ENCODE data around the gene CXCR3. TPM values are rescaled to one million over a fixed set of nuclear protein-coding genes. Genes with fewer than 3 reads are reported as not detected.

Gene CXCR3
- total and polyA plus RNA-seq, 4 donors = not detected

DNA sequence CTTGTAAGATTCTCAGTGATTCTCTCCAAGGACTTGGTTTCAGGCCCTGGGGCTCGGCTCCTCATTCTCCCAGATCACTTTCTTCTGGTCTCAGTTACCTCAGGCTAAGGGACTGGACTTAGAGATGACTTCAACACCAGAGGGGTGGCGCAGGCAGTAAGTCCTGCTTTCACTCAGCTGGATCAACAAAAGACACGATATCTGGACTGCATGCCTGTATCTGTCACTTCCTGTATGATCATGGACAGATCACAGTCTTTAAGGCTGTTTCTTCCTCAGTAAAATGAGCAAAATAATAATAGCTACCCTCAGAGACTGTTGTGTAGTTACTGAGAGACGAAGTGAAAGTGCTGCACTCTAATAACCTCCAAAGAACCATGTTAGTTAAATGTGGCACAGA lies 19.5 kb upstream of the CXCR3 start:
- WGBS (ENCODE audit: insufficient coverage) = 72% methylated on average over 3 of the region's 4 CpGs
- Histone ChIP-seq H3K27ac (ENCODE audit: low read depth, low read length) (no peak overlapping the region), H3K36me3 (ENCODE audit: control insufficient read depth, insufficient read depth, low read length) (no peaks in the 10 kb centered on the region), H3K4me3 (ENCODE audit: low read depth, low read length) (no peak overlapping the region), H3K9me3 (ENCODE audit: control insufficient read depth, insufficient read depth, low read length) (no peaks in the 10 kb centered on the region), H3K4me1 (ENCODE audit: control insufficient read depth, insufficient read depth, low read length) (peaks cover 5% of the 10 kb centered on the region), H3K27me3 (ENCODE audit: control insufficient read depth, insufficient read depth, low read length) (no peaks in the 10 kb centered on the region)
- DNase-seq (ENCODE audit: low read depth in 4 of 6, low spot score in 6 of 6) = no peak

DNA sequence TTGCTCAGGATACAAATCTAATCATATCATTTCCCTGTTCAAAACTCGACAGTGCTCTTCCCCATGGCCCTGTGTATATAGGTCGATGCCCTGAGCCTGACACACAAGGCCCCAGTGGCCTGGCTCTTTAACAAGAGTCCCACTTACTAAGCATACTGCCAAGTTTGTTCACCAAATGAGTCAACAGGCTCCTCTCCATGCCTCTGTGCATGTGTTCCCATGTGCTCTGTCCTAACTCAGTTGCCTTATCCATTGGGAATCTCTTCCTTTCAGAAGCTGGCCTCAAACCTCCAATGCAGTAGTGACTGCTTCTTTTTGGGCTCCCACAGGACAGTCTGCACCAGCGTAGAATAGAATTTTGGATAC lies 18.9 kb upstream of the CXCR3 start:
- WGBS (ENCODE audit: insufficient coverage) = 73% methylated on average over 3 of the region's 3 CpGs
- H3K27me3 ChIP-seq (ENCODE audit: control insufficient read depth, insufficient read depth, low read length) = no peaks in the 10 kb centered on the region
- no peak overlapping the region for H3K27ac ChIP-seq (ENCODE audit: low read depth, low read length)
- no peaks in the 10 kb centered on the region for H3K9me3 ChIP-seq (ENCODE audit: control insufficient read depth, insufficient read depth, low read length)
- H3K36me3 ChIP-seq (ENCODE audit: control insufficient read depth, insufficient read depth, low read length) = no peaks in the 10 kb centered on the region
- no peak overlapping the region for H3K4me3 ChIP-seq (ENCODE audit: low read depth, low read length)
- H3K4me1 ChIP-seq (ENCODE audit: control insufficient read depth, insufficient read depth, low read length) = peaks cover 5% of the 10 kb centered on the region
- no peak for DNase-seq (ENCODE audit: low read depth in 4 of 6, low spot score in 6 of 6)

- Histone ChIP-seq H3K9me3 (ENCODE audit: control insufficient read depth, insufficient read depth, low read length) (no peaks in the 10 kb centered on the region), H3K4me1 (ENCODE audit: control insufficient read depth, insufficient read depth, low read length) (peaks cover 5% of the 10 kb centered on the region), H3K27me3 (ENCODE audit: control insufficient read depth, insufficient read depth, low read length) (no peaks in the 10 kb centered on the region), H3K27ac (ENCODE audit: low read depth, low read length) (no peak overlapping the region), H3K36me3 (ENCODE audit: control insufficient read depth, insufficient read depth, low read length) (no peaks in the 10 kb centered on the region), H3K4me3 (ENCODE audit: low read depth, low read length) (no peak overlapping the region)
- WGBS (ENCODE audit: insufficient coverage) = 50% methylated on average over 5 of the region's 9 CpGs
- DNase-seq (ENCODE audit: low read depth in 4 of 6, low spot score in 6 of 6) = peak in 1 of 6 donors; percentile 3
Observed at GRCh38 chrX:71636438-71637252, 18.3 kb upstream of the CXCR3 start.

GRCh38 chrX:71634366-71634765 lies 16.1 kb upstream of the CXCR3 start:
- 81% methylated on average over 3 of the region's 6 CpGs for WGBS (ENCODE audit: insufficient coverage)
- DNase-seq (ENCODE audit: low read depth in 4 of 6, low spot score in 6 of 6) = no peak
- no peaks in the 10 kb centered on the region for H3K36me3 ChIP-seq (ENCODE audit: control insufficient read depth, insufficient read depth, low read length)
- H3K4me3 ChIP-seq (ENCODE audit: low read depth, low read length) = no peak overlapping the region
- H3K9me3 ChIP-seq (ENCODE audit: control insufficient read depth, insufficient read depth, low read length) = no peaks in the 10 kb centered on the region
- peaks cover 5% of the 10 kb centered on the region for H3K4me1 ChIP-seq (ENCODE audit: control insufficient read depth, insufficient read depth, low read length)
- H3K27ac ChIP-seq (ENCODE audit: low read depth, low read length) = no peak overlapping the region
- H3K27me3 ChIP-seq (ENCODE audit: control insufficient read depth, insufficient read depth, low read length) = no peaks in the 10 kb centered on the region

GRCh38 chrX:71632923-71633657 lies 14.8 kb upstream of the CXCR3 start:
- peak in 1 of 6 donors; percentile 17 for DNase-seq (ENCODE audit: low read depth in 4 of 6, low spot score in 6 of 6)
- Histone ChIP-seq H3K9me3 (ENCODE audit: control insufficient read depth, insufficient read depth, low read length) (no peaks in the 10 kb centered on the region), H3K4me3 (ENCODE audit: low read depth, low read length) (no peak overlapping the region), H3K4me1 (ENCODE audit: control insufficient read depth, insufficient read depth, low read length) (peaks cover 5% of the 10 kb centered on the region), H3K27me3 (ENCODE audit: control insufficient read depth, insufficient read depth, low read length) (no peaks in the 10 kb centered on the region), H3K36me3 (ENCODE audit: control insufficient read depth, insufficient read depth, low read length) (no peaks in the 10 kb centered on the region), H3K27ac (ENCODE audit: low read depth, low read length) (no peak overlapping the region)
- 82% methylated on average over 8 of the region's 10 CpGs for WGBS (ENCODE audit: insufficient coverage)

- H3K4me3 ChIP-seq (ENCODE audit: low read depth, low read length) = no peak overlapping the region
- no peaks in the 10 kb centered on the region for H3K36me3 ChIP-seq (ENCODE audit: control insufficient read depth, insufficient read depth, low read length)
- DNase-seq (ENCODE audit: low read depth in 4 of 6, low spot score in 6 of 6) = no peak
- no peak overlapping the region for H3K27ac ChIP-seq (ENCODE audit: low read depth, low read length)
- H3K4me1 ChIP-seq (ENCODE audit: control insufficient read depth, insufficient read depth, low read length) = no peaks in the 10 kb centered on the region
- no peaks in the 10 kb centered on the region for H3K27me3 ChIP-seq (ENCODE audit: control insufficient read depth, insufficient read depth, low read length)
- no peaks in the 10 kb centered on the region for H3K9me3 ChIP-seq (ENCODE audit: control insufficient read depth, insufficient read depth, low read length)
- 80% methylated on average over 1 of the region's 2 CpGs for WGBS (ENCODE audit: insufficient coverage)
Observed at GRCh38 chrX:71629467-71629866, 11.2 kb upstream of the CXCR3 start.

- H3K9me3 ChIP-seq (ENCODE audit: control insufficient read depth, insufficient read depth, low read length) = no peaks in the 10 kb centered on the region
- H3K36me3 ChIP-seq (ENCODE audit: control insufficient read depth, insufficient read depth, low read length) = no peaks in the 10 kb centered on the region
- no peak overlapping the region for H3K27ac ChIP-seq (ENCODE audit: low read depth, low read length)
- H3K4me3 ChIP-seq (ENCODE audit: low read depth, low read length) = no peak overlapping the region
- no peak for DNase-seq (ENCODE audit: low read depth in 4 of 6, low spot score in 6 of 6)
- H3K4me1 ChIP-seq (ENCODE audit: control insufficient read depth, insufficient read depth, low read length) = peaks cover 7% of the 10 kb centered on the region
- H3K27me3 ChIP-seq (ENCODE audit: control insufficient read depth, insufficient read depth, low read length) = no peaks in the 10 kb centered on the region
- 72% methylated on average over 8 of the region's 14 CpGs for WGBS (ENCODE audit: insufficient coverage)
Observed at GRCh38 chrX:71627588-71628404, 9.5 kb upstream of the CXCR3 start.

DNA sequence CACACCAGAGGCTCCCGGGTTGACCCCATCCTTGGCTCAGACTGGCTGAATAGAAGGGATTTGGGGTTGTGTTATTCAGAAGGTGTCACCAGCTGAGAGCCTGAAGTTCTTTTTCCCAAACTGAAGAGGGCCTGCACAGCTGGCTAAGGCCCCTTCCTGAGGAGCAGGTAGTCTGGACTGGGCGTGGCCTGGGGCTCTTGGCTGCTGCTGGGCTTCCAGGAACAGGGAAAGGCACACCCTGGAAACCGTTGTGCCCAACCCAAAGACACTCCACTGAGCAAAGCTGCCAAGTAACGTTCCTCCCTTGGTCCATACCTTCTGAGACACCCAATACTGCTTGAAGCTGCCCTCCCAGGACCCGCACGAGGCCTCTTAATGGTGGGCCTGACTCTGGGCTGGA lies 8.3 kb upstream of the CXCR3 start:
- WGBS (ENCODE audit: insufficient coverage) = 51% methylated on average over 5 of the region's 6 CpGs
- Histone ChIP-seq H3K27me3 (ENCODE audit: control insufficient read depth, insufficient read depth, low read length) (no peaks in the 10 kb centered on the region), H3K36me3 (ENCODE audit: control insufficient read depth, insufficient read depth, low read length) (no peaks in the 10 kb centered on the region), H3K9me3 (ENCODE audit: control insufficient read depth, insufficient read depth, low read length) (no peaks in the 10 kb centered on the region), H3K4me1 (ENCODE audit: control insufficient read depth, insufficient read depth, low read length) (peaks cover 17% of the 10 kb centered on the region), H3K4me3 (ENCODE audit: low read depth, low read length) (no peak overlapping the region), H3K27ac (ENCODE audit: low read depth, low read length) (no peak overlapping the region)
- DNase-seq (ENCODE audit: low read depth in 4 of 6, low spot score in 6 of 6) = no peak

- no peaks in the 10 kb centered on the region for H3K27me3 ChIP-seq (ENCODE audit: control insufficient read depth, insufficient read depth, low read length)
- WGBS (ENCODE audit: insufficient coverage) = 77% methylated on average over 3 of the region's 5 CpGs
- no peak overlapping the region for H3K27ac ChIP-seq (ENCODE audit: low read depth, low read length)
- H3K9me3 ChIP-seq (ENCODE audit: control insufficient read depth, insufficient read depth, low read length) = no peaks in the 10 kb centered on the region
- H3K4me3 ChIP-seq (ENCODE audit: low read depth, low read length) = no peak overlapping the region
- H3K4me1 ChIP-seq (ENCODE audit: control insufficient read depth, insufficient read depth, low read length) = peaks cover 17% of the 10 kb centered on the region
- no peak for DNase-seq (ENCODE audit: low read depth in 4 of 6, low spot score in 6 of 6)
- no peaks in the 10 kb centered on the region for H3K36me3 ChIP-seq (ENCODE audit: control insufficient read depth, insufficient read depth, low read length)
Observed at GRCh38 chrX:71625471-71625870, 7.2 kb upstream of the CXCR3 start.
